Astrocyte (in vitro differentiated cells and primary cell): Measurements from ENCODE around the gene CFAP97D2.

Experiments used
- CTCF ChIP-seq: IDR thresholded peaks from 2 replicates; pipeline ENCODE4 v1.5.1; 2011; ENCODE audit warnings: low read depth, mild to moderate bottlenecking, inconsistent platforms, low read length, moderate library complexity; ENCODE audit not compliant: insufficient read depth
- EZH2 ChIP-seq: IDR thresholded peaks from 2 replicates; pipeline ENCODE4 v1.6.1; 2012; ENCODE audit warnings: mild to moderate bottlenecking, low read length, inconsistent platforms; ENCODE audit not compliant: insufficient read depth

- no peak for TF ChIP-seq CTCF
- no peak for TF ChIP-seq EZH2
Measured at GRCh38 chr13:114241918-114242317, 62.9 kb downstream of the CFAP97D2 start.
